Measurements from ENCODE around the gene NSMCE4A. TPM values are rescaled to one million over a fixed set of nuclear protein-coding genes. Genes with fewer than 3 reads are reported as not detected.
"Not testable (repeated sequence)": the region's sequence is repeated elsewhere in the genome, so short reads cannot be mapped to it uniquely, and the experiment has no call there.

Gene NSMCE4A
- total RNA-seq, 1 donor = 30.2 TPM

DNA sequence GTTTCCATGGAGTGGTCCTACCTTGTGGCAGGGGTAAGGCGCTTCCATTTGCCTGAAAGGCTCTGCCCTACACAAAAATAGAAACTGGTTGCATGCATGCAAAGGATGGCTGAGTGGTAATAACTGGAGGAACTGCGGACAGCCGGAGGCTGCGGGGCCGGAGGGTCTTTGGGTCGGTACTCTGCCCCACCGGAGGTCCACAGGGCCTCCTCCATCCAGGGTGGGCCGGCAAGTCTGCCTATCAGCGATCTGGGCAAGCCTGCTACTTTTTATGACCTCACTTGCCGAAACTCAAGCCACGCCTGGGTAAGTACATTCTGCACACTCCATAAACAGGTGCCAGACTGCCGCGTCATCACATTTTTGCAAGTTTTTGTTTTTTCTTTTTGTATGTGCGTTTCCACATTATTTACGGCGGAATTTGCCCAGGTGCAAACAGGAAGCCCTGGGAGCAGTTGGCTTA is 44.0 kb upstream of the NSMCE4A start:
- no peak overlapping the region for H3K4me3 ChIP-seq (ENCODE audit: low read depth, low read length)
- TF ChIP-seq, protein P1, sequence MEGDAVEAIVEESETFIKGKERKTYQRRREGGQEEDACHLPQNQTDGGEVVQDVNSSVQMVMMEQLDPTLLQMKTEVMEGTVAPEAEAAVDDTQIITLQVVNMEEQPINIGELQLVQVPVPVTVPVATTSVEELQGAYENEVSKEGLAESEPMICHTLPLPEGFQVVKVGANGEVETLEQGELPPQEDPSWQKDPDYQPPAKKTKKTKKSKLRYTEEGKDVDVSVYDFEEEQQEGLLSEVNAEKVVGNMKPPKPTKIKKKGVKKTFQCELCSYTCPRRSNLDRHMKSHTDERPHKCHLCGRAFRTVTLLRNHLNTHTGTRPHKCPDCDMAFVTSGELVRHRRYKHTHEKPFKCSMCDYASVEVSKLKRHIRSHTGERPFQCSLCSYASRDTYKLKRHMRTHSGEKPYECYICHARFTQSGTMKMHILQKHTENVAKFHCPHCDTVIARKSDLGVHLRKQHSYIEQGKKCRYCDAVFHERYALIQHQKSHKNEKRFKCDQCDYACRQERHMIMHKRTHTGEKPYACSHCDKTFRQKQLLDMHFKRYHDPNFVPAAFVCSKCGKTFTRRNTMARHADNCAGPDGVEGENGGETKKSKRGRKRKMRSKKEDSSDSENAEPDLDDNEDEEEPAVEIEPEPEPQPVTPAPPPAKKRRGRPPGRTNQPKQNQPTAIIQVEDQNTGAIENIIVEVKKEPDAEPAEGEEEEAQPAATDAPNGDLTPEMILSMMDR (IDR thresholded peaks at IDR 0.05; ENCODE audit: insufficient read depth, low read depth, low read length) = no peak
- DNase-seq (ENCODE audit: low read depth) = no peak

DNA sequence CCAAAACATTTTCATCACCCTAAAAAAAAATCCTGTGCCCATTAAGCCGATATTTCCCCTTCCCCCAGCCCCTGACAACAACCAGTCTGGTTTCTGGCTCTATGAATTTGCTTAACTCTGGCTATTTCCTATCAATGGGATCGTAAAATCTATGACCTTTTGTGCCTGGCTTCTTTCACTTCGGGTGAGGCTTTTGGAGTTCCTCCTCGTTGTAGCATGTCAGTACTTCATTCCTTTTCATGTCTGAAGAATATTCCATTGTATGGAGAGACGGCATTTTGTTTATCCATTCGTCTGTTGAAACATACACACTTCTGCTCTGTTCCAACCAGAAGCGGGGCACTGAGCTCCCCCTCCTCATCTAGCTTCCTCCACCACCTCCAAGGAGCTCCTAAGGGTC is 43.5 kb upstream of the NSMCE4A start:
- TF ChIP-seq, protein P1 (IDR thresholded peaks at IDR 0.05; ENCODE audit: insufficient read depth, low read depth, low read length) = no peak
- DNase-seq (ENCODE audit: low read depth) = peak; percentile 17

DNA sequence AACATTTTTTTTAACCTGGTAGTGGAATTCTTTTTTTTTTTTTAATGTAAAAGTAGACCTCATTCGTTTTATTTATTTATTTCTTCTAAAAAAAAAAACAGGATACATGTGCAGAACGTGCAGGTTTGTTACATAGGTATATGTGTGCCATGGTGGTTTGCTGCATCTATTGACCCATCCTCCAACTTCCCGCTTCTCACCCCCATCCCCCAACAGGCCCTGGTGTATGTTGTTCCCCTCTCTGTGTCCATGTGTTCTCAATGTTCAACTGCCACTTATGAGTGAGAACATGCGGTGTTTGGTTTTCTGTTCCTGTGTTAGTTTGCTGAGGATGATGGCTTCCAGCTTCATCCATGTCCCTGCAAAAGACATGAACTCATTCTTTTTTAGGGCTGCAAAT is 42.9 kb upstream of the NSMCE4A start:
- not testable (repeated sequence) for H3K4me3 ChIP-seq (ENCODE audit: low read depth, low read length); DNase-seq (ENCODE audit: low read depth)

More for the DNA sequence above, 43.5 kb upstream of the NSMCE4A start:
- H3K4me3 ChIP-seq (ENCODE audit: low read depth, low read length) = no peak overlapping the region

GRCh38 chr10:122014652-122015248 is 39.7 kb upstream of the NSMCE4A start:
- TF ChIP-seq, protein P1 (IDR thresholded peaks at IDR 0.05; ENCODE audit: insufficient read depth, low read depth, low read length) = no peak
- DNase-seq (ENCODE audit: low read depth) = no peak
- no peak overlapping the region for H3K4me3 ChIP-seq (ENCODE audit: low read depth, low read length)

- no peak for DNase-seq (ENCODE audit: low read depth)
- TF ChIP-seq, protein P1 (IDR thresholded peaks at IDR 0.05; ENCODE audit: insufficient read depth, low read depth, low read length) = no peak
Measured at GRCh38 chr10:122013311-122013780, 38.3 kb upstream of the NSMCE4A start.

DNA sequence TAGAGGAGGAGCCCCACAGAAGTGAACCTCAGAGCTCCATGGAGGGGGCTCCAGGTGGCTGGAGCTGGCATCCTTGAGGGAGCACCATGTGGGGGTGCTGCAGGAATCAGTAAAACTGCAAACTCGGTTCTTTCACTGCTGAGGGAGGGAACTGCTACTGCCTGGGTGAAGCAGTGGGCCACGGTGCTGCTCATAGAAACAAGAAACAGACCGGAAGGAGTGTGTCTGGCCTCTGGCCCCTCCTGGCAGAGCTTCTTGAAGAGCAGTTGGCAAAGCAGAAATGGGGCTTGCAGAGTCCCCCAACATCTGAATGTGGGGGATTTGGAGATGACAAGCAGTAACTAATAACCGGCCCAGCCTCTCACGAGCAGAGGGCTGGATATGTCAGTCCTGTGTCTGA is 37.7 kb upstream of the NSMCE4A start:
- no peak overlapping the region for H3K4me3 ChIP-seq (ENCODE audit: low read depth, low read length)
- TF ChIP-seq, protein P1 (IDR thresholded peaks at IDR 0.05; ENCODE audit: insufficient read depth, low read depth, low read length) = no peak

More at GRCh38 chr10:122013311-122013780, 38.3 kb upstream of the NSMCE4A start:
- H3K4me3 ChIP-seq (ENCODE audit: low read depth, low read length) = no peak overlapping the region

GRCh38 chr10:122010405-122011050 is 35.5 kb upstream of the NSMCE4A start:
- peak; percentile 74 for DNase-seq (ENCODE audit: low read depth)
- no peak overlapping the region for H3K4me3 ChIP-seq (ENCODE audit: low read depth, low read length)
- TF ChIP-seq, protein P1 (IDR thresholded peaks at IDR 0.05; ENCODE audit: insufficient read depth, low read depth, low read length) = no peak

More for the DNA sequence above, 37.7 kb upstream of the NSMCE4A start:
- DNase-seq (ENCODE audit: low read depth) = no peak
